ELR (cell line): ENCODE measurements around the gene SLC22A31.
"Not testable (repeated sequence)": the region's sequence is repeated elsewhere in the genome, so short reads cannot be mapped to it uniquely, and the experiment has no call there.

Source experiments
- DNase-seq: peaks from one replicate; pipeline ENCODE4 v3.0.0-alpha.2; 2015; ENCODE audit warnings: low read depth

Gene SLC22A31

GRCh38 chr16:89200124-89200849 lies at the start of gene SLC22A31:
Gene SLC22A31 (minus strand): TSS chr16:89200537. CDS start chr16:89200501, 36 bp downstream.
- DNase-seq, result peak; percentile 8

GRCh38 chr16:89248196-89248982 lies 48.1 kb upstream of the SLC22A31 start:
- DNase-seq, result no peak

- DNase-seq, result not testable (repeated sequence)
These were observed 47.4 kb upstream of the SLC22A31 start for GRCh38 chr16:89247734-89248075.

GRCh38 chr16:89246903-89247733 lies 46.8 kb upstream of the SLC22A31 start:
- DNase-seq, result peak; percentile 83

- DNase-seq, result no peak
These were observed 46.1 kb upstream of the SLC22A31 start for GRCh38 chr16:89246383-89246902.

- no peak for DNase-seq
These were observed 44.4 kb upstream of the SLC22A31 start for GRCh38 chr16:89244754-89245153.

- DNase-seq, result not testable (repeated sequence)
These were observed 43.9 kb upstream of the SLC22A31 start for GRCh38 chr16:89244264-89244663.

GRCh38 chr16:89243664-89244063 lies 43.3 kb upstream of the SLC22A31 start:
- no peak for DNase-seq

GRCh38 chr16:89242795-89243200 lies 42.5 kb upstream of the SLC22A31 start:
- DNase-seq, result no peak

GRCh38 chr16:89241187-89242007 lies 41.1 kb upstream of the SLC22A31 start:
- peak; percentile 78 for DNase-seq

- peak; percentile 50 for DNase-seq
These were observed 37.4 kb upstream of the SLC22A31 start for GRCh38 chr16:89237733-89238132.

- no peak for DNase-seq
These were observed 33.5 kb upstream of the SLC22A31 start for GRCh38 chr16:89233678-89234490.

GRCh38 chr16:89232107-89232506 lies 31.8 kb upstream of the SLC22A31 start:
- no peak for DNase-seq

- DNase-seq, result no peak
These were observed 29.9 kb upstream of the SLC22A31 start for GRCh38 chr16:89230255-89230654.

GRCh38 chr16:89224665-89225064 lies 24.3 kb upstream of the SLC22A31 start:
- no peak for DNase-seq

GRCh38 chr16:89222931-89223330 lies 22.6 kb upstream of the SLC22A31 start:
- no peak for DNase-seq

- no peak for DNase-seq
These were observed 21.3 kb upstream of the SLC22A31 start for GRCh38 chr16:89221604-89222003.

GRCh38 chr16:89219365-89219764 lies 19.0 kb upstream of the SLC22A31 start:
- no peak for DNase-seq

- peak; percentile 88 for DNase-seq
These were observed 17.3 kb upstream of the SLC22A31 start, which contains the start of gene ZNF778 for GRCh38 chr16:89217388-89218191. Gene ZNF778 (plus strand): TSS chr16:89217703. CDS start chr16:89221128, 3,425 bp downstream.

GRCh38 chr16:89217138-89217387 lies 16.7 kb upstream of the SLC22A31 start:
- DNase-seq, result no peak
